ENCODE data around the gene PFDN6.

PFDN6 gene

DNA sequence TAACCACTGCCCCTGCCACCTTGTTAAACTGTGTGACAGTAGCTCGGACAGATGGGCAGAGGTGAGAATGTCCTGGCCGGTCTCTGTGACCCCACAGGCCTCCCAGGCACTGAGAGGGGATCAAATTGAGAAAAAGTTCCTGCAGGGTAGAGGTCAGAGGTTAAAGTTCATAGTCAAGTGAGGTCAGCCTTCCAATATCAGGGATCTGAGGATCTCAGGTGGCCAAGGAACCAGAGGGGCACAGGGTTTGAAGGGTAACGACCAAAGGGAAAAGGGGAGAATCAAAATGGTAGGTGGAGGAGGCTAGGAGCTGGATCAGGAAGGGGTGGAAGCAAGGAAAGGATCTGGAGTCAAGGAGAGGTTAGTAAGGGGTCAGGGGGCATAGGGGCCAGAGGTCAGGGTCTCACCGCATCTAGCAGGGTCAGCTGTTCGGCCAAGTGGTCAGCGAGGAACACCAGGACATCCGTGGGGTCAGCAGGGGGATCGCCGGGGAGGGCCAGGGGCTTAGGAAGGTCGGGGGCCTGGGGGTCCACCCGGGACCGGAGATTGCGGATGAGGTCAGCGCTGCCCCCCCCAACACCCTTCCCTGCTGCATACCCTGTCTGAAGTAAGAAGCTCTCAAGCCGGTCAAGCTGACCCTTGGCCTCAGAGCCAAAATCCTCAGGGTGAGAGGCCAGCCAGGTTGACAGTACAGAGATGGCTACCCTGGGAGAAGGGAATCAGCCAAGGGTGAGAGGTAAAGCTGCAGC, 6.4 kb downstream of the PFDN6 start:
- no peak for DNase-seq

DNA sequence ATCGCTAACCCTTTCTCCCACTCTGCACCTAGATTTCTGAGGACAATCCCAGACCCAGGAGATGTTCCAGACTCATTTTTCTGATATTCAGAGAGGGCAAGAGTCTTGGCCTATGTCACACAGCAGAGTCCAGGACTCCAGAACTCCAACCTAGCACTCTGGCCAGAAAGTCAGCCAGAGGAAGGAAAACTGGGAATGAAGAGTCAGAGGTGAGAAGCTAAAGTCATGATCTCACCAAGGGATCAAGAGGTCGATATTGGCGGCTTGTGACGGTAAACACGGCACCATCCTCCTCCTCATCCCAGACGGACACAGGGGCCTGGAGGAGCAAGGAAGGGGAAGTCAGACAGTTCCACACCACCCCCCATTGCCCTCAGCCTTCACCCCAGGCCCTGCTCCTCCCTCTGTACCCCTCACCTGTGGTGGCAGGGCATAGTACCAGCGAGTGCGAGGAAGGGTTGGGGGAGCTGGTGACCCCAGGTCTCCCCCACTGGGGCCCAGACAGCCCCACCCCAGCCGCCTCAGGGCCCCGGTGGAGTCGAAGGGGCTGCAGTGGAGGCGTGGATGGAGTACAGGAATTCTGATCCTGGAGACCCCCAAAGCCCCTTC, 7.5 kb downstream of the PFDN6 start:
- no peak for DNase-seq

DNA sequence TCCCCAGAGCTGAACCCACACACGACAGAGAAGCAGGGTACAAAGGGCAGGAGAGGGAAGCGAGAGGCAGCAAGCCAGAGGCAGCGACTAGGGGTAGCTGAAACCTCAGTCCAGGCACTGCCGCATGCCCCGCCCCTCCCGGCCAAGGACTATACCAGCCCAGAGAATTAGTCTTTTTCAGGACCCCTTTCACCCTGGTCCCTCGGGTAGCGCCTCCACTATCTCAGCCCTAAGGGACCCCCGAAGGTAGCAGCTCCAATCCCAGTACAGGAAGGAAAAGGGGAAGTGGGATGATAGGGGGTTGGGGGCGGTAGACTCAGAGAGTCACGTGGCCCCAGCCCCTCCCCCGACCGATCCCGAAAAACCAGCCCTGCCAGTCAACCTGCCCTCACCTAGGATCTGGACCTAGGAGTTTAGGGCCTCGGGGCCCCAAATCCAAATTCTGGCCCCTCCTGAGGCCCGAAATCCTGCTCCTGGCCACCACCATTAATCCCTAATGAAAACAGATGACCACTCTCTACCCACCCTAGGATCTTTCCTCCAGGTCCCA, 8.1 kb downstream of the PFDN6 start:
- no peak for DNase-seq

DNA sequence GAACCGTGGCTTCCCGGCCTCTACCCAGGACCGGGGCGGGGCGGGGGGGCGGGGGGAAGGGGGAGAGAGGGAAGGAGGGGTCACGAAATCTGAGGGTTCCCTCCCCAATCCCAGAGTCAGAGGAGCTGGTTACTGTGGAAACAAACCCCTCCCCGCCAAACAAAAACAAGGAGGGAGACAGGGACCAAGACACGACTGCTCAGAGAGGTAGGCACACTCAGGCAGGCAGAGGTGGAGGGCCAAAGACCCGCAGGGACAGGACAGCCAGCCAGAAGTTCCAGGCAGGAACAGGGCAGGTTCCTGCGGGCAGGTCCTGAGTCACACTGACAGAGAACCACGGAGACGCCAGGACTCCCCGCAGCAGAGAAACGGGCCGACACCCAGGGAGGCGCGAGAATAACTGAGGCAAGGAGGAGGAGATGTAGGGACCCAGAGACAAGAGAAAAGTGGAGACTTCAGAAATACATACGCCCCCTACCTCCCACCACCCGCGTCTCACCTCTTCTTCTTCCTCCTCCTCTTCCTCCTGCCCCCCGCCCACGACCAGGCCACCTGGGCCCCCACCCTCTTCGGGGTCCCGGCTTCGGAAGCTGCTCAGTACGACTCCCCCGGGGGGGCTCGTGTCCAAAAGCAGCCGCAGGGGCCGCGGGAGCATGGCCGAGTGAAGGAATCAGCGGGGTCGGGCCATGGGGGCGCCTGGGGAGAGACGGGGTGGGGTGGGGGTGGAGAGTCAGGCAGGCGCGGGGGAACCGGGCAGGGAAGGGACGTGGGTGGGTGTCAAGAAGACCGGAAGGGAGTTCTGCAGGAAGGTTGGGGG, 8.8 kb downstream of the PFDN6 start:
- peak in 3 of 5 experiments; percentile 58 to 84 (median 61) for DNase-seq

DNA sequence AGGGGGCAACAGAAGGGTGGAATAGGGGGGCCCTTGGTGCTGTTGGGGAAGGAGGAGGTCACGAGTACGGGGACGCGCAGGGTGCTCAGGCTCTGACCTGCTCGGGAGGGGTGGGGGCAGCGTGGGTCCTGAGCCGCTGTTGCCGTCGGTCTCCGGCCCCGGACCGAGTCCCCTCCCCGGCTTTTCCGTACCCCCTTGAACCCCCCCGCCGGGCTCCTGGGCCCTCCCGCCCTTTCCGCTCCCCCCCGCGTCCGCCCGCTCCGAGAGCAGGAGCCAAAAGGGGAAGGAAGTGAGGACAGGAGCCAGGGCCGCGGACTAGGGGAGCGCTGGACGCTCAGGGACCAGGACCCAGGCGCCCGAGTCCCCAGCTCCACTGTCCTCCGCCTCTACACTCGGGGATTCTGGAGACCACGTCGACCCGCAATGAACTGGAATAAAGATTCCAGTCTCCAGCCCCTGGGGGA, 9.4 kb downstream of the PFDN6 start, which contains the start of gene RGL2:
Gene RGL2 (minus strand): TSS at position 170 of the 464 bp plus-strand sequence. CDS start 332 bp downstream, outside the sequence.
- peak in 3 of 5 experiments; percentile 38 to 79 (median 56) for DNase-seq

DNA sequence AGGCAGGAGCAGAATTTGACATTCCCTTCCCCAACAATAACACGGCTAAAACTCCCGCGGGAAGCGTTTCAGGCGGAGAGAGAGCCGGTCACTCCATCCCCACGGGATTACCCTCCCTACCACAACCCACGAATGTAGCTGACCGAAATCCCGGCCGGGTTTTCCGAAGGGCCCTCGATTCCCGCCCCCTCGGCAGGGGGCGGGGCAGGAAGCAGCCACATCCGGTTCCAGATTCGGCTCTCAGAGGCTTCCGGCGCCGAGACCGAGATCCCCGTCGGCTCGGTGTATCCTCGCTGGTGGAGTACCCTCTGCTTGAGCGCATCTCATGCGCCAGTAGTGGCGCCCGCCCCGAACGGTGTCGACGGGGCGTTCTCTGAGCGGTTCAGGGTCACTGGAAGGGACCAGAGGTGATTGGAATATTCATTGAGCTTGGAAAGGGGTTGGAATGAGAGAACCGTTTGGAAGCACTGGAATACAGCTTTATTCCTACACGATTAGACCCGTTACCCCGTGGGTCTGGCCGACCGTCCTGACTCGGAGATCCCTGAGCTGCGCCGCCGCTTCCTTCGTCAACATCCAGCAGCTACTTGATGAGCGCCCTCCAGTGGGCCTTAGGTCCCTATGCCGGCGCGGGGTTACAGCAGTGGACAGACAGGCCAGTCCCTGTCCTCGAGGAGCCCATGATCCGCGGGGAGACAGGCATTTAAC, 10.0 kb downstream of the PFDN6 start:
- DNase-seq = peak; percentile 87 to 96 (median 89)

DNA sequence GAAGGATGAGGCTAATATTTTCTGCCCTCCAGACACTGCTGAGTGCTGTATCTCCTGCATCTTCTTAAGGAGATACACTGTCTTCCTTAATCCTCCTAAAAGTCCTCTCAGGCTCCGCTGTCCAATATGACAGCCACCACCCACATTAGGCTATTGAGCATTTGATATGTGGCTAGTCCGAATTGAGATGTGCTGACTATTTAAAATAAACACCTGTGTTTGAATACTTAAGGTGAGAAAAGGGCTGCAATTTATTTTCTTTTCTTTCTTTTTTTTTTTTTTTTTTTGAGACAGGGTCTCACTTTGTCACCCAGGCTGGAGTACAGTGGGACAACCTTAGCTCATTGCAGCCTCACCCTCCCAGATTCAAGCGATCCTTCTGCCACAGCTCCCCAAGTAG, 12.5 kb downstream of the PFDN6 start:
- DNase-seq = no peak

DNA sequence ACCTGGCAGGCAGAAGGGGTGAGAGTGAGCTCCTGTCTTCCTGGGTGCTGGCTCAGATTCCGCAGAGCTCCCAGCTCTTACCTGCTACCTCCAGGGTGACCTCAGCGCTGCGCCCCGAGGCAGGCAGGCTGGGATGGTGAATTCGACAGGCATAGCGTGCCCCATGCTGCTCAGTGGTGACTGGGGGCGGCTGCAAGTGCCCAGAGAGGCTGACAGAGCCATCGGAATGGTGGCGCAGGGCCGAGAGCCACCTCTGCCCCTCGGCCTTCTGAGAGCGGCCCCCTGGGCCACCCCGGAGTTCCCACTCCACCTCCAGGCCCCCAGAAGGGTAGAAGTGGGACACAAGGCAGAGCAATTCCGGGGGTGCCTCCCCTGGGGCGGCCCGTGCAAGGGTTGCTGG, 14.8 kb downstream of the PFDN6 start:
- no peak for DNase-seq

DNA sequence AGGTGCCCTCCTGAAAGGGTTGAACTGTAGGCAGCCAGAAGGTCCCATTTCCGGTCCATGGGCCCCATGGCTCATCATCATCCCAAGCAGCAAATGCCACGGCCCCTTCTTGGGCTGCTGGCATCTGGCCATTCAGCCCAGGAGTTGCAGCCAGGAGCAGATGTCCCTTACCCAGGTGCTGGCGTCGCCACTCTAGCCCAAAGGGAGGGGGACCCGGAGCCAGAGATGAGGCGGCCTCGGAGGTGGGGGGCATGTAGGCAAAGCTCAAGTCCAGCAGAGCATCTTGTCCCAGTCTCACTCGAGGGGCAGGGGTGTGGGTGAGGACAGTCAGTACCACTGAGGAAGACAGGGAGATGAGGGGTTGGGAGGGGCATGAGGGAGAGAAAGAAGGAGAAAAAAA, 15.7 kb downstream of the PFDN6 start:
- DNase-seq = no peak

DNA sequence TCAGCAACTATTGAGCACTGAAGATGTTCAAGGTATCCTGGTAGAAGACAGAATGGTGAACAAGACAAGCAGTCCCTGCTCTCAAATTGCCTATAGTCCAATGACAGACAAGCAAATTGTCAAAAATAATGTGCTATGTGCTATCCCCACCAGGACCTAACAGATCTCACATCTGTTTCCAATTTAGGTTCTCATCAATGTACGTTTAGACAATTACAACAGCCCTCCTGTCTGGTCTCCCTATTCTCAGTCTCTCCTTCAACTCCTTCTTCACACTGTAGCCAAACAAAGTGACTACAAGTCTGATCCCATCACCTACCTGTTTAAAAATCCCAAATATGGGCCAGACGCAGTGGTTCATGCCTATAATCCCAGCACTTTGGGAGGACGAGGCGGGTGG, 17.0 kb downstream of the PFDN6 start:
- DNase-seq = no peak

DNA sequence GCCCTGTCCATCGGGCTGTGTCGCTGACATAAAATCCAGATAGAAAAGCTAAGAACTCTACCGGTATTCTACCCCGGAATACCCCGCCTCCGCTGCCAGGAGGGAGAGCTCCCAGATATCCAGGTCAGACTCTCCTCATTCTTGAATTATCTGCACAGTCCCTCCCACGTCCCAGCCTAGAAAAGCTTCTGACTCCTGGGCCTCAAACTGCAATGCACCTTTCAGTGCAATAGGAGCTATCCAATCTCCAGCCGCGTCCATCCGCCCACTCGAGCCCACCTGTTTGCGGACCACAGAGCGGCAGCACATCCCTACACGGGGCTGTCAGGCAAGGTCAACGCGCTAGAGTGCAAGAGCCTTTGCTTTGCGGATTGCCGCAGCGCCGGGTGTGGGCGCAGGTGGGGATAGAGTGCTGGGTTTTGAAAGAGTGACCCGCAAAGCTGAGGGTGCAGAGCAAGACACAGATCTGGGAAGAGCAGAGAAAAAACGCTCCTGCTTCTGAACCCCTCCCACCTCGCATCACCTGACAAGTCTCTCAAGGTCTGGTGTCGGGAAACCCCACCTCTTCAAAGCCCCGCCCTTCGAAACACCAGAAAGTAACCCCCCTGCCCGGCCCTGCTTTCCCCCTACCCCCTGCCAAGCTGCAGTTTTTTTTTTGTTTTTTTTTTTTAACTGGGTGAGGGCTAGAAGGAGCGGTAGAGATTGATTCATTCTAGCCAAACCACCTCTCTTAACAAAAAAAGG, 23.1 kb downstream of the PFDN6 start:
- DNase-seq = peak; percentile 60 to 94 (median 79)

DNA sequence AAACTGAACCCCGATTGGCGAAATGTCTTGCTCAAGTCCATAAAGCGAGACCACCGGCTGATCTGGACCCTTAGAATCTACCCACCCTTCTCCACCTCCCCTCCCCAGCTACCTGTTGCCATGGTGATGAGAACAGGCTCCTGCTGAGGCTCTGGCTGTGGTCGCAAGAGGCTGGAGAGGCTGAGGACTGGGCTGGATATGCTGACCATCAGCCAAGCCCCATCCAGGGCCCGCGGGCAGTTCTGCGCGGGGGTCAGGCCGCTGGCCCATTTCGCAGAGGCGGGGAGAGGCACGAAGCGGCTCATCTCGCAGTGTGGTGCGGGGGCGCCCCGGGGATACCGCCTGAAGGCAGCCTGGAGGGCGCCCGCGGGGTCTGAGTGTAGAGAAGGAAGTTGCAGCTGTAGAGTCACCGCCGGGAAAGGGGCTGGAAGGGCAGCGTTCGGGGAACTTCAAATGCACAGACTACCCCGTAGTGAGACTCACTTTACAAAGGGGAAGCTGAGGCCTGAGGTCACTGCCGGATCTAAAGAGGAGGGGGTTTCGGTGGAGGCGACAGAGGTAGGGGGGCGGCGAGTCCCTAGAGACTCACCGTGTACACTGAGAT, 23.8 kb downstream of the PFDN6 start:
- peak in 1 of 5 experiments; percentile 44 for DNase-seq

DNA sequence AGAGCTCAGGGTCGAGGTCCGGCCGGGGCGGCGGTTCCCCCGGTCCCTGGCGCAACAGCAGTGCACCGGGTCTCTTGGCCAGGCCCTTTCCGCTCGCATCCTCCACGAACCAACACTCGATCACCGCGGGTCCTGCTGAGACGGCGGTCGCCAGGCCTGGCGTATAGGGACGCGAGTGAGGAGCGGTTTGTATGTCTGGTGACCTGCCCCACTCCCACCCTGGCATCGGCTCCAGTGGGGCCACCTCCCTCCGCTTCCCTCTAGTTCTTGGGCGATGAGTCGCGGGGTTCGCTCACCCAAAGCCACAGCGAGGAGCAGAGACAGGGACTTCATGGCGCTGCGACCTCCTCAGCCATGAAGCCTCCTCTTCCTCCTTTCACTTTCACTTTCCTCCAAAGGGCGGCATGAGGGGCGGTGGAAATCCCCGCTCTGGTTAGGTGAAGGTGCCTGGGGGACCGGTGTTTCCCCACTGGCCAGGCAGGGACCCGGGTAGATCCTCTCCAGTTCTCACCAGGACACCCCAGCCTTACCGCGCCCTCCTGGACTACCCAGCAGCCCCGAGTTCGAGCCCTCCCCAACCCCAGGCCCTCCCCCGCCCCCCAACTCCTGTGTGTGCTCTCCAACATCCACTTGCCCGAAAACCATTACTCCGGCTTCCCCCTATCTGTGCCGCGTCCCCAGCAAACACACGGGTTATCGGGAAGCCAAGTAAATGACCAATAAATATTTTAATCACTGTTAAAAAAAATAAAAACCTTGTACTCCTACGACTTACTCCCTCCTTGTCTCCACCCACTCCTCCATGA, 24.5 kb downstream of the PFDN6 start, which contains the start of gene TAPBP:
Gene TAPBP (minus strand): TSS at position 370 of the 806 bp plus-strand sequence. CDS start 37 bp downstream, at position 333.
- peak; percentile 68 to 91 (median 82) for DNase-seq

DNA sequence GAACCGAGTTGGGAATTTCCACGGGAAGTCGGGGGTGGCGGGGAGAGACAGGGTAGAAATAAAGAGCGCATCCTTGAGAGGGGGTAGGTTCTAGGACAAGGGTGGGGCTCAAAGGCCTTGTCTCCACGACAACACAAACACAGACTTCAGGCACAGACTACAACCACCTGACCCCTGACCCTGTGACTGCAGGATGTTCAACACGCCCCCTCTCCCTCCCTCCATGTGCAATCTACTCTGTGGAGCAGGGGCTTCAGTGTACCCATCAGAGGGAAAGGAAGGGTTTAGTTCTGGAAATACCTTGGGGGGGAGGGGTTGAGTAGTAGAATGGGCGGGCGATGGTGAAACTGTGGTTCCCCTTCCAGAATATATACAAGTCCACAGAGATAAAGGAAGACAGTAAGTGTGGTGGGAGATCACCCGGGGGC, 25.1 kb downstream of the PFDN6 start:
- peak; percentile 41 to 87 (median 71) for DNase-seq

DNA sequence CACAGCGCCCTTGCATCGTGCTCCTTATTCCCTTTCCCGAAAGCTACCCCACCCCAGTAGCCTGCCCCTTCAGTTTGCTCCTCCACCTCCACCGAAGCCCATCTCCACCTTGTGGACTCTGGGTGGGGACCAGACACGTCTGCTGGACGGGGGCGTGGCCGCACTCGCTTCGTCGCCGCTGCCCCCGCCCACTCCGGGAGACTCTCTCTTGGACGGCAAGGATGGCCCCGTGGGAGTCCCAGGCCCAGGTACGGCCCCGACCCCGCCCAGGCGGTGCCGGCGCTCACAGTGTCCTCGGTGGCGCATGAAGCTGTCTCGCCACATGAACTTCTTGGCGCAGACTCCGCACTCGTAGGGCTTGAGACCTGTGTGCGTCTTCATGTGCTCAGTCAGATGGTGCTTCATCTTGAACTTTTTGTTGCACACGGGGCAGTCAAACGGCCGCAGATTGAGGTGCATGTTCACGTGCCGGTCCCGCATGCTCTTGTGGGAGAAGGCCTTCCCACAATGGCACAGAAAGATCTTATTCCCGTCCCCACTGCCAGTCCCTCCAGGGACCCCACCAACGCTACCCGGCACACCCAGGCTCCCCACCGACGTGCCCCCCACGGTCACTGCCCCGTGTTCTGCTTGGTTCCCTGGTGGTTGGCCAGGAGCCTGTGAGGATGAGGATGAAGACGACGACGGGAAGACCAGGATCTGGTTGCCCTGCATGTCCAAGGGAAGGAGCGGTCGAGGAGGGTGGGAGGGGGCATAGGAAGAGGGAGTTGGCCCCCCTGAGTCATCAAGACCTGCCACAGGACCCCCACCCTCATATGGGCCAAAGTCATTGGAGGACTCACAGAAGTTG, 25.8 kb downstream of the PFDN6 start:
- DNase-seq = no peak

DNA sequence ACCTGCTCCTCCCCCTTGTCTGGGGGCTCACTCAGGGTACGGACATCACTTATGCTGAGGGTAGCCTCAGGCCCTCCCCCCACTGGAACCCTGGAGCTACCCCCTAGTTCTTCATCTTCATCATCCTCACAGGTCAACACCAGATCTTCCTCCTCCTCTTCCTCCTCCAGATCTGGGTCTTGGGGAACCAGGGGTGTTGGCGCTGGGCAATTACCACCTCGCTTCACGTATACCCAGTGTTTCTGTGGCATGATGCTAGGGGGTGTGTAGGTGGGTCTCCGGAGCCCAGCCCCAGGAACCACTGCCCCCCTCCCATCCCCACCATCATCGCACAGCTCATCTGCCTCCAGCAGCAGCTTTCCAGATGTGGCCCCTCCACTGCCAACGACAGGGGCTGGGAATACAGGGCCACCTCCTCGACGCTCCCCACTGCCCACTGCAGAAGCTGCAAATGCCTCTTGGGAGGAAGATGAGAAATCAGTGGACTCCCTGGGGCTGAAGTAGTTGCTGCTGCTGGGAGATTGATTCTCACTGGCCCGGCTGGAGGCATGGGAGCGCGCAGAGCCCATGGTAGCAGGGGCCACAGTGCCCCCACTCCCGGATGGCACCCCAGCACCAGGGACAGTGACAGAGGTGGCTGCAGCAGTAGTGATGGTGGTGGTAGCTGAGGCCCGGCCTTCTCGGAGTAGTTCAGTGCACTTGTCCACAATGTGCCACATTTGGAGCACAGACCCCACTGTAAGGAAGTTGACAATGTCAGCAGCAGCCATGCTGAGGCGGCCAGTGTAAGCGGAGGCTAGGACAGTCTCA, 26.6 kb downstream of the PFDN6 start:
- no peak for DNase-seq

DNA sequence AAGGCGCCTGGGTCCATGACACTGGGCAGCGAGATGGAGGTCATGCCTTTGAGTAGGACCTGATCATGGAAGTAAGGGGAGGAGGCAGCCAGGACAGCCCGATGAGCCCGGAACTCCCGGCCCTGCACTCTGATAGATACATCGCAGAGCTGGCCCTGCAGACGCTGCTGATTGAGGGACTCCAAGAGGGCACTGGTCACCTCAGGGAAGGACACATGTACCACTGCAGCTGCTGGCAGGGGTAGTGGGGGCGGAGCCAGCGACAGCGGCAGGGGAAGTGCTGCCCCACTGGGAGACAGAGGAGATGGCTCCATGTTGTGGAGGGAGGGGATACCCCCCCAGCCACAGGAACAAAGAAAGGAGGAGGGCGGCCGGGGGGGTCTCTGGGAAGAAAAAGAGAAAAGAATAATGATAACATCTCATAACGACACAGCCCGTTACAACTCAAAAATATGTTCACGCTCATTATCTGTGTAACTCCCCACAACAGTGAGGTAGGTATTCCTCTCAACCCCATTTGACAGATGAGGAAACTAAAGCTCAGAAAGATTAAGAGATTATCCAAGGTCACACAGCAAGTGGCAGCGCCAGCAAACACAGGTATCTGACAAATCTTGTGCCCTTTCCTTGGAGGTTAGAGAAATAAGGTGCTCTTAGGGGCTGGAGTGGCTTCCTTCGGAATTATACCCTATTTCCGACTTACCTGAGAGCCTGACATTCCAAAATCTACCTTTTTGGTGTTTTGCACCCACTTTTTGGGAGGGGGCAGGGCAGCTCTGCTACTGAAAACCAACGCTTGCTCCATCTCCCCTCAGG, 27.4 kb downstream of the PFDN6 start:
- DNase-seq = peak in 1 of 5 experiments; percentile 50

DNA sequence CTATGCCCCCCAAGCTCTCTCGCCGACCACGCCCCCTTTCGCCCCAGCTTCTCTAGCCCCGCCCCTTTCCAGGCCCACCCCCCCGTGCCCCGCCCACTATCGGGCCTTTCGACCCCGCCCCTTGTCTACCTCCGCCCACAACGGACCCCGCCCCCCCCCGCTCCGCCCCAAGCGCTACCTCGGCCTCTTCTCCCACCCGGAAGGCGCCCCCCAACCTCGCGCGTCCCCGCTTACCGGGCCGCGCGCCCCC, 27.9 kb downstream of the PFDN6 start:
- DNase-seq = no peak

Data from T-helper 2 cell (primary cell).